MM.1S (cell line): ENCODE data around the gene OVCH2.

Experiments used
- EZH2 ChIP-seq: fragments of 300-600 bp; sonication (generic); optimal IDR thresholded peaks from 2 replicates; pipeline ENCODE3; 2017; ENCODE audit warnings: low read depth, mild to moderate bottlenecking, antibody characterized with exemption, low read length, mixed read lengths
- EZH2phosphoT487 ChIP-seq: fragments of 300-600 bp; sonication (generic); IDR thresholded peaks from 2 replicates; pipeline ENCODE4 v1.6.1; 2018; ENCODE audit warnings: antibody characterized with exemption, low read length
- TF ChIP-seq, protein P1 (sequence below): fragments of 300-600 bp; sonication (generic); IDR thresholded peaks from 2 replicates; pipeline ENCODE4 v1.5.1; 2016; ENCODE audit warnings: antibody characterized with exemption, low read length, mixed read lengths

DNA sequence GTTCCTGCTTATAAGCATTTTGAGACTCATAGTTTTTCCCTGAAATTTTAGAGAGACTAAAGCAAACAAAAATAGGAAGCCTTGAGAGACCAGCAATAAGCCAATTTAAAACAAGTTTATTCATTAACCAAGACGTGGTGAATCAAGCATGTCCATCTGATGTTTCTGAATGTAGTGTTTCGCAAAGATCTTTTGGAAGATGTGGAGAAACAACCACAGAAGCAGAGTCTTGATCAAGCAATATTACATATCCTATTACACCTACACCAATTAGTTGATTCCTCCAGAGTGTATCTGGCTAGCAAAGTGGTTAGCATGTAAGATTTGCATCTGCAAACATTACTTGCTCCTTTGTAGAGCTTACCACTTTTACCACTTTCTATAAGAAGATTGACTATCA is at the start of gene OVCH2:
- TF ChIP-seq, protein P1, sequence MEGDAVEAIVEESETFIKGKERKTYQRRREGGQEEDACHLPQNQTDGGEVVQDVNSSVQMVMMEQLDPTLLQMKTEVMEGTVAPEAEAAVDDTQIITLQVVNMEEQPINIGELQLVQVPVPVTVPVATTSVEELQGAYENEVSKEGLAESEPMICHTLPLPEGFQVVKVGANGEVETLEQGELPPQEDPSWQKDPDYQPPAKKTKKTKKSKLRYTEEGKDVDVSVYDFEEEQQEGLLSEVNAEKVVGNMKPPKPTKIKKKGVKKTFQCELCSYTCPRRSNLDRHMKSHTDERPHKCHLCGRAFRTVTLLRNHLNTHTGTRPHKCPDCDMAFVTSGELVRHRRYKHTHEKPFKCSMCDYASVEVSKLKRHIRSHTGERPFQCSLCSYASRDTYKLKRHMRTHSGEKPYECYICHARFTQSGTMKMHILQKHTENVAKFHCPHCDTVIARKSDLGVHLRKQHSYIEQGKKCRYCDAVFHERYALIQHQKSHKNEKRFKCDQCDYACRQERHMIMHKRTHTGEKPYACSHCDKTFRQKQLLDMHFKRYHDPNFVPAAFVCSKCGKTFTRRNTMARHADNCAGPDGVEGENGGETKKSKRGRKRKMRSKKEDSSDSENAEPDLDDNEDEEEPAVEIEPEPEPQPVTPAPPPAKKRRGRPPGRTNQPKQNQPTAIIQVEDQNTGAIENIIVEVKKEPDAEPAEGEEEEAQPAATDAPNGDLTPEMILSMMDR = no peak
- no peak for TF ChIP-seq EZH2
- TF ChIP-seq EZH2phosphoT487 = no peak
